Measurements from ENCODE around the gene C1QL1.

GRCh38 chr17:45011767-45012166, 43.7 kb upstream of the C1QL1 start:
- TF ChIP-seq CTCF (IDR thresholded peaks at IDR 0.05), result no peak
- TF ChIP-seq POLR2A (IDR thresholded peaks at IDR 0.05), result no peak

Data from testis (tissue), 2 donors.